ENCODE results near the gene ANKRD18A. TPM values are rescaled to one million over a fixed set of nuclear protein-coding genes. Genes with fewer than 3 reads are reported as not detected.

ANKRD18A gene
- polyA plus RNA-seq (2011; rRNA removed) (not detected in 2 replicates), polyA minus RNA-seq (2011; rRNA and poly(A)+ RNA removed) (0.10 TPM in 1 of 2 replicates, not detected in the other)

GRCh38 chr9:38620483-38621433 lies at the start of gene ANKRD18A:
Gene ANKRD18A (minus strand): TSS chr9:38620596. CDS start chr9:38620285, 311 bp downstream.
- ChIA-PET POLR2A (no interaction called here), CTCF (interaction anchor here (0.6 to 1.6 kb wide), 3 partner anchors 10 to 906 kb away, joined by 3 read pairs; no protein-coding TSS in a partner anchor)
- DNase-seq (ENCODE audit: low read depth): no peak
- Histone ChIP-seq H3K4me3 (ENCODE audit: low read depth, low read length) (peak within 1 kb of the TSS; percentile 20), H3K36me3 (ENCODE audit: control insufficient read depth, insufficient read depth, low read length) (no peaks in the 10 kb centered on the region), H3K27me3 (ENCODE audit: control insufficient read depth, insufficient read depth, low read length) (peaks cover 24% of the 10 kb centered on the region)
- TF ChIP-seq, protein P1, sequence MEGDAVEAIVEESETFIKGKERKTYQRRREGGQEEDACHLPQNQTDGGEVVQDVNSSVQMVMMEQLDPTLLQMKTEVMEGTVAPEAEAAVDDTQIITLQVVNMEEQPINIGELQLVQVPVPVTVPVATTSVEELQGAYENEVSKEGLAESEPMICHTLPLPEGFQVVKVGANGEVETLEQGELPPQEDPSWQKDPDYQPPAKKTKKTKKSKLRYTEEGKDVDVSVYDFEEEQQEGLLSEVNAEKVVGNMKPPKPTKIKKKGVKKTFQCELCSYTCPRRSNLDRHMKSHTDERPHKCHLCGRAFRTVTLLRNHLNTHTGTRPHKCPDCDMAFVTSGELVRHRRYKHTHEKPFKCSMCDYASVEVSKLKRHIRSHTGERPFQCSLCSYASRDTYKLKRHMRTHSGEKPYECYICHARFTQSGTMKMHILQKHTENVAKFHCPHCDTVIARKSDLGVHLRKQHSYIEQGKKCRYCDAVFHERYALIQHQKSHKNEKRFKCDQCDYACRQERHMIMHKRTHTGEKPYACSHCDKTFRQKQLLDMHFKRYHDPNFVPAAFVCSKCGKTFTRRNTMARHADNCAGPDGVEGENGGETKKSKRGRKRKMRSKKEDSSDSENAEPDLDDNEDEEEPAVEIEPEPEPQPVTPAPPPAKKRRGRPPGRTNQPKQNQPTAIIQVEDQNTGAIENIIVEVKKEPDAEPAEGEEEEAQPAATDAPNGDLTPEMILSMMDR (IDR thresholded peaks at IDR 0.05; ENCODE audit: insufficient read depth, low read depth, low read length): peak; percentile 79

- H3K27me3 ChIP-seq (ENCODE audit: control insufficient read depth, insufficient read depth, low read length): no peaks in the 10 kb centered on the region
- ChIA-PET POLR2A (no interaction called here), CTCF (no interaction called here)
- no peak overlapping the region for H3K4me3 ChIP-seq (ENCODE audit: low read depth, low read length)
- no peak for DNase-seq (ENCODE audit: low read depth)
- TF ChIP-seq, protein P1 (IDR thresholded peaks at IDR 0.05; ENCODE audit: insufficient read depth, low read depth, low read length): no peak
- H3K36me3 ChIP-seq (ENCODE audit: control insufficient read depth, insufficient read depth, low read length): no peaks in the 10 kb centered on the region
Observed at GRCh38 chr9:38668791-38669466, 48.5 kb upstream of the ANKRD18A start.

- CTCF ChIA-PET: interaction anchor here (0.9 to 3.8 kb wide), 2 partner anchors 9 to 15 kb away, joined by 3 to 14 read pairs; no protein-coding TSS in a partner anchor
- Histone ChIP-seq H3K27me3 (ENCODE audit: control insufficient read depth, insufficient read depth, low read length) (no peaks in the 10 kb centered on the region), H3K36me3 (ENCODE audit: control insufficient read depth, insufficient read depth, low read length) (no peaks in the 10 kb centered on the region), H3K4me3 (ENCODE audit: low read depth, low read length) (no peak overlapping the region)
- no peak for DNase-seq (ENCODE audit: low read depth)
- POLR2A ChIA-PET: no interaction called here
- TF ChIP-seq, protein P1 (IDR thresholded peaks at IDR 0.05; ENCODE audit: insufficient read depth, low read depth, low read length): peak; percentile 41
Observed at GRCh38 chr9:38662763-38663593, 42.6 kb upstream of the ANKRD18A start.

GRCh38 chr9:38659538-38659937 lies 39.1 kb upstream of the ANKRD18A start:
- TF ChIP-seq, protein P1 (IDR thresholded peaks at IDR 0.05; ENCODE audit: insufficient read depth, low read depth, low read length): no peak
- ChIA-PET CTCF (interaction anchor here (1.4 kb wide), 1 partner anchor 12 kb away, joined by 4 read pairs; no protein-coding TSS in a partner anchor), POLR2A (no interaction called here)
- no peaks in the 10 kb centered on the region for H3K27me3 ChIP-seq (ENCODE audit: control insufficient read depth, insufficient read depth, low read length)
- H3K4me3 ChIP-seq (ENCODE audit: low read depth, low read length): no peak overlapping the region
- no peaks in the 10 kb centered on the region for H3K36me3 ChIP-seq (ENCODE audit: control insufficient read depth, insufficient read depth, low read length)
- DNase-seq (ENCODE audit: low read depth): no peak

Data from BJ (cell line).